HCT116 (cell line): Measurements from ENCODE around the gene SLC17A2. TPM values are rescaled to one million over a fixed set of nuclear protein-coding genes. Genes with fewer than 3 reads are reported as not detected.

Experiments used
- ATAC-seq: fragments of 200-7000 bp; cut with Tn5 transposase; 2 replicates; pipeline ENCODE4 v1.9.1; 2020; ENCODE audit warnings: mild to moderate bottlenecking, moderate library complexity
- BruUV-seq: library from RNA; stranded (reverse); fragments of 400-500 nt; replicated peaks from 2 replicates; lab custom pipeline; 2021; lab: Mats Ljungman, UMichigan
- CTCF ChIA-PET: fragments of 300-600 bp; sonication (Branson Sonifier 250); formaldehyde crosslinking; loops from one replicate; lab custom pipeline; 2021; ENCODE audit warnings: antibody characterized with exemption; lab: Charles Lee
- POLR2A ChIA-PET: fragments of 300-600, 350-600 bp; sonication (Branson Sonifier 250); formaldehyde crosslinking; loops from one replicate; lab custom pipeline; 2021; ENCODE audit warnings: antibody characterized with exemption; lab: Charles Lee
- RAD21 ChIA-PET, 2 experiments: fragments of 300-600 bp; sonication (Branson Sonifier 250); formaldehyde crosslinking; loops; one replicate each; lab custom pipeline; 2023; ENCODE audit warnings: low total read pairs in 2 of 2; ENCODE audit not compliant: uncharacterized antibody in 2 of 2, unreplicated experiment in 2 of 2, low non-redundant PET in 1 of 2; lab: Charles Lee
- DNase-seq: peaks from one replicate; pipeline ENCODE4 v3.0.0-alpha.2; 2010; ENCODE audit warnings: low read depth, low spot score
- H2AFZ ChIP-seq: fragments of 200-600 bp; shearing (Covaris generic), sonication (generic); 2 replicates; pipeline ENCODE4 v1.6.1; 2017; ENCODE audit warnings: low read depth, mixed run types, mixed read lengths, antibody characterized with exemption, low read length; ENCODE audit not compliant: poor library complexity, severe bottlenecking
- H3K27ac ChIP-seq: 2 replicates; pipeline ENCODE4 v1.5.1; 2012; ENCODE audit warnings: low read depth, low read length
- H3K27me3 ChIP-seq: fragments of 200-600 bp; sonication (generic); 2 replicates; pipeline ENCODE4 v1.6.1; 2016; ENCODE audit warnings: mixed run types, low read length, mixed read lengths; ENCODE audit not compliant: insufficient read depth
- H3K36me3 ChIP-seq, 2 experiments: fragments of 200-500 bp in 1 of 2; fragments of 200-600 bp in 1 of 2; sonication (Bioruptor generic) in 1 of 2; sonication (generic) in 1 of 2; 2 replicates each; pipeline versions ENCODE4 v1.5.1 to v1.6.1; 2014 to 2016; ENCODE audit warnings: low read length in 2 of 2, inconsistent platforms in 1 of 2, mixed read lengths in 1 of 2, mixed run types in 1 of 2; ENCODE audit not compliant: insufficient read depth in 2 of 2, control insufficient read depth in 1 of 2
- H3K4me1 ChIP-seq, 2 experiments: fragments of 200-600 bp in 1 of 2; sonication (generic) in 1 of 2; 2 replicates each; pipeline versions ENCODE4 v1.5.1 to v1.6.1; 2012 to 2017; ENCODE audit warnings: low read length in 2 of 2, inconsistent platforms in 1 of 2, mild to moderate bottlenecking in 1 of 2, mixed read lengths in 1 of 2, mixed run types in 1 of 2, moderate library complexity in 1 of 2; ENCODE audit not compliant: insufficient read depth in 2 of 2, control insufficient read depth in 1 of 2
- H3K4me2 ChIP-seq: fragments of 200-600 bp; sonication (generic); 2 replicates; pipeline ENCODE4 v1.6.1; 2017; ENCODE audit warnings: mixed run types, low read length, mixed read lengths
- H3K4me3 ChIP-seq, 2 experiments: fragments of 200-600 bp in 1 of 2; sonication (generic) in 1 of 2; replicated peaks in 1 of 2; 2 replicates each; pipeline ENCODE4 v1.5.1; 2011 to 2016; ENCODE audit warnings: low read length in 2 of 2, control low read depth in 1 of 2, low read depth in 1 of 2, mild to moderate bottlenecking in 1 of 2, mixed read lengths in 1 of 2, mixed run types in 1 of 2
- H3K79me2 ChIP-seq: fragments of 200-600 bp; sonication (generic); 2 replicates; pipeline ENCODE4 v1.6.1; 2017; ENCODE audit warnings: mild to moderate bottlenecking, mixed run types, low read length, moderate library complexity, mixed read lengths; ENCODE audit not compliant: insufficient read depth
- H3K9ac ChIP-seq: fragments of 200-600 bp; sonication (generic); 2 replicates; pipeline ENCODE4 v1.6.1; 2016; ENCODE audit warnings: low read length, mixed read lengths
- H3K9me2 ChIP-seq: fragments of 200-600 bp; sonication (generic), shearing (Covaris generic); 2 replicates; pipeline ENCODE4 v1.6.1; 2017; ENCODE audit warnings: mixed run types, mild to moderate bottlenecking, moderate library complexity; ENCODE audit not compliant: insufficient read depth
- H3K9me3 ChIP-seq, 2 experiments: fragments of 200-500 bp in 1 of 2; fragments of 200-600 bp in 1 of 2; sonication (Bioruptor generic) in 1 of 2; sonication (generic) in 1 of 2; 2 replicates each; pipeline ENCODE4 v1.6.1; 2014 to 2017; ENCODE audit warnings: low read length in 2 of 2, mixed read lengths in 2 of 2, inconsistent platforms in 1 of 2, low read depth in 1 of 2, mild to moderate bottlenecking in 1 of 2, mixed run types in 1 of 2, moderate library complexity in 1 of 2; ENCODE audit not compliant: control insufficient read depth in 1 of 2, insufficient read depth in 1 of 2
- H4K20me1 ChIP-seq: fragments of 200-600 bp; sonication (generic), shearing (Covaris generic); 2 replicates; pipeline ENCODE4 v1.6.1; 2017; ENCODE audit warnings: mixed run types, mild to moderate bottlenecking, moderate library complexity; ENCODE audit not compliant: insufficient read depth
- CBX3 ChIP-seq: IDR thresholded peaks from 2 replicates; pipeline ENCODE4 v1.6.1; 2012; ENCODE audit warnings: low read depth
- CEBPB ChIP-seq: IDR thresholded peaks from 2 replicates; pipeline ENCODE4 v1.6.1; 2012; ENCODE audit warnings: low read depth
- ELF1 ChIP-seq: IDR thresholded peaks from 2 replicates; pipeline ENCODE4 v1.6.1; 2012; ENCODE audit warnings: low read depth, borderline replicate concordance
- EZH2phosphoT487 ChIP-seq: fragments of 200-600 bp; IDR thresholded peaks from 2 replicates; pipeline ENCODE4 v1.6.1; 2018; ENCODE audit warnings: antibody characterized with exemption, borderline replicate concordance
- FOSL1 ChIP-seq: IDR thresholded peaks from 2 replicates; pipeline ENCODE4 v1.6.1; 2012; ENCODE audit warnings: low read depth
- JUND ChIP-seq: IDR thresholded peaks from 2 replicates; pipeline ENCODE4 v1.6.1; 2012
- RAD21 ChIP-seq: IDR thresholded peaks from 2 replicates; pipeline ENCODE4 v1.6.1; 2012; ENCODE audit warnings: low read depth, mild to moderate bottlenecking
- SIN3A ChIP-seq: IDR thresholded peaks from 2 replicates; pipeline ENCODE4 v1.6.1; 2012; ENCODE audit warnings: low read depth
- SRF ChIP-seq: IDR thresholded peaks from 2 replicates; pipeline ENCODE4 v1.6.1; 2012; ENCODE audit warnings: low read depth
- TCF7L2 ChIP-seq: IDR thresholded peaks from 2 replicates; pipeline ENCODE4 v1.7.0; 2011; ENCODE audit warnings: borderline replicate concordance, inconsistent platforms; ENCODE audit not compliant: insufficient read depth, insufficient read length; ENCODE audit errors: extremely low read depth
- YY1 ChIP-seq: IDR thresholded peaks from 2 replicates; pipeline ENCODE4 v1.6.1; 2011; ENCODE audit warnings: low read length, low read depth, moderate library complexity, mild to moderate bottlenecking; ENCODE audit not compliant: insufficient replicate concordance; ENCODE audit errors: extremely low read depth
- ZFX ChIP-seq: fragments of 450-650 bp; IDR thresholded peaks from 2 replicates; pipeline ENCODE4 v1.6.1; 2017
- intact Hi-C: fragments of 100-400 bp; cut with micrococcal nuclease; formaldehyde crosslinking; loops from 2 replicates; pipeline ENCODE4 v1.10.0; 2022
- total RNA-seq: library from RNA; stranded (reverse); gene quantifications from one replicate; pipeline ENCODE4 v1.2.1, GENCODE V29; 2021; ENCODE audit not compliant: unreplicated experiment
- TF ChIP-seq, protein P1 (sequence below): IDR thresholded peaks from 2 replicates; pipeline ENCODE4 v1.6.1; 2012; ENCODE audit warnings: low read depth
- TF ChIP-seq, protein P2 (sequence below): IDR thresholded peaks from 2 replicates; pipeline ENCODE4 v1.6.1; 2012
- TF ChIP-seq, protein P3 (sequence below), 3 experiments: fragments of 200-600 bp in 1 of 3; sonication (generic) in 1 of 3; IDR thresholded peaks in 2 of 3; conservative IDR thresholded peaks in 1 of 3; 2 replicates each; pipeline ENCODE4 v1.5.1; 2012 to 2017; ENCODE audit warnings: low read depth in 2 of 3, low read length in 2 of 3, antibody characterized with exemption in 1 of 3, borderline replicate concordance in 1 of 3, control low read depth in 1 of 3, mild to moderate bottlenecking in 1 of 3, mixed read lengths in 1 of 3, mixed run types in 1 of 3, moderate library complexity in 1 of 3; ENCODE audit not compliant: insufficient read depth in 1 of 3
- TF ChIP-seq, protein P4 (sequence below): IDR thresholded peaks from 2 replicates; pipeline ENCODE4 v1.6.1; 2011; ENCODE audit warnings: mild to moderate bottlenecking, low read length, moderate library complexity; ENCODE audit not compliant: insufficient replicate concordance; ENCODE audit errors: extremely low read depth

The SLC17A2 gene
- total RNA-seq, 1 experiment from 2014 or later, result not detected

DNA sequence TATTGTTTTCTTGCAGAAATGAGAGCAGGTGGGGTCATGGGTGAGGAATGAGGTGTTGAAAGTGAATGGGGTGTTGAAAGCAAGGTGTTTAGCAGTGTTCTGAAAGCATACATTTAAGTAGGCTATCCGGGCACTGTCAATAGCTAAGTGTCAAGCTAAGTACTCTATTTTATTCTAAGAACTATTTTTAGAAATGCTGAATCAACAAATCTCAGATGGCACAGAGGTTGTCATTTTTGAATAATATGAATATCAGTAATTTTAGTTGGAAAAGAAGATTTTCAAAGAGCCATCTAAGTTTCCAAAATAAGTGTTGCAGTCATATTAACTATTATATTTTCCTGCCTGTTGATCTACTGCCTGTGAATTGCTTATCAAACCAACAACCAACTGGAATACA is 34.7 kb downstream of the SLC17A2 start:
- Histone ChIP-seq H3K4me3 (no peak overlapping the region), H3K79me2 (no peaks in the 10 kb centered on the region), H3K9me3 (no peaks in the 10 kb centered on the region), H3K4me2 (no peak overlapping the region), H2AFZ (no peak overlapping the region), H3K9ac (no peak overlapping the region), H3K27ac (no peak overlapping the region), H4K20me1 (no peaks in the 10 kb centered on the region), H3K27me3 (no peaks in the 10 kb centered on the region), H3K36me3 (no peaks in the 10 kb centered on the region), H3K9me2 (no peaks in the 10 kb centered on the region), H3K4me1 (no peaks in the 10 kb centered on the region)
- ATAC-seq, result no peak
- CTCF ChIA-PET, result no interaction called here
- POLR2A ChIA-PET, result no interaction called here
- RAD21 ChIA-PET, result no interaction called here
- TF ChIP-seq, protein P1, sequence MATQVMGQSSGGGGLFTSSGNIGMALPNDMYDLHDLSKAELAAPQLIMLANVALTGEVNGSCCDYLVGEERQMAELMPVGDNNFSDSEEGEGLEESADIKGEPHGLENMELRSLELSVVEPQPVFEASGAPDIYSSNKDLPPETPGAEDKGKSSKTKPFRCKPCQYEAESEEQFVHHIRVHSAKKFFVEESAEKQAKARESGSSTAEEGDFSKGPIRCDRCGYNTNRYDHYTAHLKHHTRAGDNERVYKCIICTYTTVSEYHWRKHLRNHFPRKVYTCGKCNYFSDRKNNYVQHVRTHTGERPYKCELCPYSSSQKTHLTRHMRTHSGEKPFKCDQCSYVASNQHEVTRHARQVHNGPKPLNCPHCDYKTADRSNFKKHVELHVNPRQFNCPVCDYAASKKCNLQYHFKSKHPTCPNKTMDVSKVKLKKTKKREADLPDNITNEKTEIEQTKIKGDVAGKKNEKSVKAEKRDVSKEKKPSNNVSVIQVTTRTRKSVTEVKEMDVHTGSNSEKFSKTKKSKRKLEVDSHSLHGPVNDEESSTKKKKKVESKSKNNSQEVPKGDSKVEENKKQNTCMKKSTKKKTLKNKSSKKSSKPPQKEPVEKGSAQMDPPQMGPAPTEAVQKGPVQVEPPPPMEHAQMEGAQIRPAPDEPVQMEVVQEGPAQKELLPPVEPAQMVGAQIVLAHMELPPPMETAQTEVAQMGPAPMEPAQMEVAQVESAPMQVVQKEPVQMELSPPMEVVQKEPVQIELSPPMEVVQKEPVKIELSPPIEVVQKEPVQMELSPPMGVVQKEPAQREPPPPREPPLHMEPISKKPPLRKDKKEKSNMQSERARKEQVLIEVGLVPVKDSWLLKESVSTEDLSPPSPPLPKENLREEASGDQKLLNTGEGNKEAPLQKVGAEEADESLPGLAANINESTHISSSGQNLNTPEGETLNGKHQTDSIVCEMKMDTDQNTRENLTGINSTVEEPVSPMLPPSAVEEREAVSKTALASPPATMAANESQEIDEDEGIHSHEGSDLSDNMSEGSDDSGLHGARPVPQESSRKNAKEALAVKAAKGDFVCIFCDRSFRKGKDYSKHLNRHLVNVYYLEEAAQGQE, result no peak
- no peak for TF ChIP-seq ELF1
- no peak for TF ChIP-seq RAD21
- no peak for TF ChIP-seq ZFX
- TF ChIP-seq FOSL1, result no peak
- no peak for TF ChIP-seq EZH2phosphoT487
- no peak for TF ChIP-seq JUND
- TF ChIP-seq, protein P2, sequence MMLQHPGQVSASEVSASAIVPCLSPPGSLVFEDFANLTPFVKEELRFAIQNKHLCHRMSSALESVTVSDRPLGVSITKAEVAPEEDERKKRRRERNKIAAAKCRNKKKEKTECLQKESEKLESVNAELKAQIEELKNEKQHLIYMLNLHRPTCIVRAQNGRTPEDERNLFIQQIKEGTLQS, result no peak
- TF ChIP-seq SRF, result no peak
- TF ChIP-seq, protein P3, sequence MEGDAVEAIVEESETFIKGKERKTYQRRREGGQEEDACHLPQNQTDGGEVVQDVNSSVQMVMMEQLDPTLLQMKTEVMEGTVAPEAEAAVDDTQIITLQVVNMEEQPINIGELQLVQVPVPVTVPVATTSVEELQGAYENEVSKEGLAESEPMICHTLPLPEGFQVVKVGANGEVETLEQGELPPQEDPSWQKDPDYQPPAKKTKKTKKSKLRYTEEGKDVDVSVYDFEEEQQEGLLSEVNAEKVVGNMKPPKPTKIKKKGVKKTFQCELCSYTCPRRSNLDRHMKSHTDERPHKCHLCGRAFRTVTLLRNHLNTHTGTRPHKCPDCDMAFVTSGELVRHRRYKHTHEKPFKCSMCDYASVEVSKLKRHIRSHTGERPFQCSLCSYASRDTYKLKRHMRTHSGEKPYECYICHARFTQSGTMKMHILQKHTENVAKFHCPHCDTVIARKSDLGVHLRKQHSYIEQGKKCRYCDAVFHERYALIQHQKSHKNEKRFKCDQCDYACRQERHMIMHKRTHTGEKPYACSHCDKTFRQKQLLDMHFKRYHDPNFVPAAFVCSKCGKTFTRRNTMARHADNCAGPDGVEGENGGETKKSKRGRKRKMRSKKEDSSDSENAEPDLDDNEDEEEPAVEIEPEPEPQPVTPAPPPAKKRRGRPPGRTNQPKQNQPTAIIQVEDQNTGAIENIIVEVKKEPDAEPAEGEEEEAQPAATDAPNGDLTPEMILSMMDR (IDR thresholded peaks at IDR 0.05 in 2 of 3, conservative IDR thresholded peaks at IDR 0.05 in 1 of 3; ENCODE audit: borderline replicate concordance in 1 of 3, insufficient read depth in 1 of 3, low read depth in 2 of 3, low read length in 2 of 3), result no peak
- no peak for TF ChIP-seq CBX3
- TF ChIP-seq YY1, result no peak
- TF ChIP-seq TCF7L2, result no peak
- TF ChIP-seq SIN3A, result no peak
- TF ChIP-seq CEBPB, result no peak
- TF ChIP-seq, protein P4, sequence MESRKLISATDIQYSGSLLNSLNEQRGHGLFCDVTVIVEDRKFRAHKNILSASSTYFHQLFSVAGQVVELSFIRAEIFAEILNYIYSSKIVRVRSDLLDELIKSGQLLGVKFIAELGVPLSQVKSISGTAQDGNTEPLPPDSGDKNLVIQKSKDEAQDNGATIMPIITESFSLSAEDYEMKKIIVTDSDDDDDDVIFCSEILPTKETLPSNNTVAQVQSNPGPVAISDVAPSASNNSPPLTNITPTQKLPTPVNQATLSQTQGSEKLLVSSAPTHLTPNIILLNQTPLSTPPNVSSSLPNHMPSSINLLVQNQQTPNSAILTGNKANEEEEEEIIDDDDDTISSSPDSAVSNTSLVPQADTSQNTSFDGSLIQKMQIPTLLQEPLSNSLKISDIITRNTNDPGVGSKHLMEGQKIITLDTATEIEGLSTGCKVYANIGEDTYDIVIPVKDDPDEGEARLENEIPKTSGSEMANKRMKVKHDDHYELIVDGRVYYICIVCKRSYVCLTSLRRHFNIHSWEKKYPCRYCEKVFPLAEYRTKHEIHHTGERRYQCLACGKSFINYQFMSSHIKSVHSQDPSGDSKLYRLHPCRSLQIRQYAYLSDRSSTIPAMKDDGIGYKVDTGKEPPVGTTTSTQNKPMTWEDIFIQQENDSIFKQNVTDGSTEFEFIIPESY, result no peak
- no TSS peak for BruUV-seq
- DNase-seq, result no peak
- intact Hi-C loops, result no loop called here
